Mucosa of stomach (tissue), 1 donor: ENCODE measurements around the gene ITPKB.
"Not testable (repeated sequence)": the region's sequence is repeated elsewhere in the genome, so short reads cannot be mapped to it uniquely, and the experiment has no call there.

ENCODE experiments used
- H3K27me3 ChIP-seq: one replicate; pipeline ENCODE4 v1.7.0; 2013; ENCODE audit warnings: mild to moderate bottlenecking, low read length; ENCODE audit not compliant: control insufficient read depth, insufficient read depth
- H3K36me3 ChIP-seq: one replicate; pipeline ENCODE4 v1.7.0; 2013; ENCODE audit warnings: low read length; ENCODE audit not compliant: control insufficient read depth, insufficient read depth
- H3K4me1 ChIP-seq: one replicate; pipeline ENCODE4 v1.7.0; 2013; ENCODE audit warnings: mild to moderate bottlenecking, low read length; ENCODE audit not compliant: control insufficient read depth, insufficient read depth
- H3K4me3 ChIP-seq: one replicate; pipeline ENCODE4 v1.7.0; 2013; ENCODE audit warnings: low read length
- H3K9ac ChIP-seq: one replicate; pipeline ENCODE4 v1.7.0; 2013; ENCODE audit warnings: mild to moderate bottlenecking, low read length, moderate library complexity
- H3K9me3 ChIP-seq: one replicate; pipeline ENCODE4 v1.7.0; 2013; ENCODE audit warnings: mild to moderate bottlenecking, low read length, moderate library complexity; ENCODE audit not compliant: control insufficient read depth
- donor health status: Pancreatic carcinoma.

ITPKB gene

GRCh38 chr1:226605318-226605950 is 133.6 kb downstream of the ITPKB start:
- H3K4me1 ChIP-seq: peaks cover 7% of the 10 kb centered on the region
- no peaks in the 10 kb centered on the region for H3K36me3 ChIP-seq

GRCh38 chr1:226604560-226605317 is 134.3 kb downstream of the ITPKB start:
- H3K9me3 ChIP-seq: no peaks in the 10 kb centered on the region
- H3K4me3 ChIP-seq: no peak overlapping the region
- no peaks in the 10 kb centered on the region for H3K36me3 ChIP-seq
- peaks cover 7% of the 10 kb centered on the region for H3K4me1 ChIP-seq
- peaks cover 9% of the 10 kb centered on the region for H3K27me3 ChIP-seq
- H3K9ac ChIP-seq: no peak overlapping the region

More at GRCh38 chr1:226605318-226605950, 133.6 kb downstream of the ITPKB start:
- Histone ChIP-seq H3K4me3 (no peak overlapping the region), H3K9me3 (no peaks in the 10 kb centered on the region), H3K27me3 (peaks cover 9% of the 10 kb centered on the region), H3K9ac (no peak overlapping the region)

GRCh38 chr1:226603858-226604559 is 135.1 kb downstream of the ITPKB start:
- no peaks in the 10 kb centered on the region for H3K36me3 ChIP-seq
- H3K9me3 ChIP-seq: no peaks in the 10 kb centered on the region
- peaks cover 7% of the 10 kb centered on the region for H3K4me1 ChIP-seq
- no peak overlapping the region for H3K4me3 ChIP-seq
- H3K27me3 ChIP-seq: peaks cover 9% of the 10 kb centered on the region
- H3K9ac ChIP-seq: no peak overlapping the region

- H3K36me3 ChIP-seq: no peaks in the 10 kb centered on the region
- H3K4me1 ChIP-seq: peaks cover 7% of the 10 kb centered on the region
- no peaks in the 10 kb centered on the region for H3K9me3 ChIP-seq
- H3K4me3 ChIP-seq: no peak overlapping the region
- peaks cover 5% of the 10 kb centered on the region for H3K27me3 ChIP-seq
- no peak overlapping the region for H3K9ac ChIP-seq
These were observed 135.8 kb downstream of the ITPKB start for GRCh38 chr1:226603022-226603857.

- Histone ChIP-seq H3K4me1 (peaks cover 7% of the 10 kb centered on the region), H3K4me3 (no peak overlapping the region), H3K27me3 (peaks cover 2% of the 10 kb centered on the region), H3K9ac (no peak overlapping the region), H3K9me3 (no peaks in the 10 kb centered on the region), H3K36me3 (no peaks in the 10 kb centered on the region)
These were observed 136.7 kb downstream of the ITPKB start for GRCh38 chr1:226602186-226603021.

GRCh38 chr1:226601456-226601855 is 137.6 kb downstream of the ITPKB start:
- Histone ChIP-seq H3K9me3 (no peaks in the 10 kb centered on the region), H3K4me3 (no peak overlapping the region), H3K27me3 (no peaks in the 10 kb centered on the region), H3K36me3 (no peaks in the 10 kb centered on the region), H3K4me1 (peaks cover 7% of the 10 kb centered on the region), H3K9ac (no peak overlapping the region)

- no peak overlapping the region for H3K9ac ChIP-seq
- H3K27me3 ChIP-seq: no peaks in the 10 kb centered on the region
- H3K36me3 ChIP-seq: no peaks in the 10 kb centered on the region
- H3K4me1 ChIP-seq: peaks cover 7% of the 10 kb centered on the region
- H3K4me3 ChIP-seq: no peak overlapping the region
- H3K9me3 ChIP-seq: no peaks in the 10 kb centered on the region
These were observed 138.8 kb downstream of the ITPKB start for GRCh38 chr1:226600254-226600653.

- Histone ChIP-seq H3K4me3 (no peak overlapping the region), H3K36me3 (no peaks in the 10 kb centered on the region), H3K9me3 (no peaks in the 10 kb centered on the region), H3K27me3 (no peaks in the 10 kb centered on the region), H3K9ac (no peak overlapping the region), H3K4me1 (peaks cover 7% of the 10 kb centered on the region)
These were observed 139.3 kb downstream of the ITPKB start for GRCh38 chr1:226599636-226600238.

- H3K4me3 ChIP-seq, H3K27me3 ChIP-seq, H3K36me3 ChIP-seq, H3K9ac ChIP-seq, H3K9me3 ChIP-seq, H3K4me1 ChIP-seq: not testable (repeated sequence)
These were observed 140.1 kb downstream of the ITPKB start for GRCh38 chr1:226598955-226599354.

- Histone ChIP-seq H3K27me3 (no peaks in the 10 kb centered on the region), H3K9me3 (no peaks in the 10 kb centered on the region), H3K9ac (no peak overlapping the region), H3K4me3 (no peak overlapping the region), H3K4me1 (peaks cover 5% of the 10 kb centered on the region), H3K36me3 (no peaks in the 10 kb centered on the region)
These were observed 140.6 kb downstream of the ITPKB start for GRCh38 chr1:226598455-226598849.
